ENCODE measurements around the gene MIB2. TPM values are rescaled to one million over a fixed set of nuclear protein-coding genes. Genes with fewer than 3 reads are reported as not detected.

MIB2 gene
- total RNA-seq, 2 experiments from 2014 or later: 58.3 to 59.4 TPM

GRCh38 chr1:1605034-1605591, 10.2 kb upstream of the MIB2 start:
- no peaks in the 10 kb centered on the region for H3K36me3 Mint-ChIP-seq (ENCODE audit: low read depth)
- H3K27me3 Mint-ChIP-seq: no peaks in the 10 kb centered on the region
- DNase-seq (peak in 1 of 14 experiments; percentile 49), ATAC-seq (ENCODE audit: poor library complexity) (no peak)
- CTCF ChIA-PET: interaction anchor here (0.6 kb wide), 1 partner anchor 90 kb away, joined by 4 read pairs; no protein-coding TSS in a partner anchor
- H3K4me3 ChIP-seq (ENCODE audit: low read length): no peak overlapping the region
- peaks cover 23% of the 10 kb centered on the region for H3K4me1 ChIP-seq (ENCODE audit: insufficient read depth, low read length)
- no peak for TF ChIP-seq CTCF (IDR thresholded peaks at IDR 0.05)
- peaks cover 17% of the 10 kb centered on the region for H3K4me1 Mint-ChIP-seq (ENCODE audit: low read depth)
- no peaks in the 10 kb centered on the region for H3K36me3 ChIP-seq (ENCODE audit: insufficient read depth, low read length)
- H3K9me3 Mint-ChIP-seq: no peaks in the 10 kb centered on the region
- intact Hi-C loops (cut with DNase I, micrococcal nuclease): no loop called here
- H3K27me3 ChIP-seq (ENCODE audit: control insufficient read depth in 1 of 2, insufficient read depth in 2 of 2, low read length in 2 of 2): no peaks in the 10 kb centered on the region
- H3K27ac ChIP-seq (ENCODE audit: low read depth in 1 of 2, low read length in 2 of 2): no peak overlapping the region
- H3K4me3 Mint-ChIP-seq: no peak overlapping the region
- H3K27ac Mint-ChIP-seq: peak overlapping the region; percentile 61
- no peaks in the 10 kb centered on the region for H3K9me3 ChIP-seq (ENCODE audit: control insufficient read depth in 1 of 2, insufficient read depth in 1 of 2, low read length in 2 of 2)
- POLR2A ChIA-PET: interaction anchor here (0.8 kb wide), 1 partner anchor 9 kb away, joined by 4 read pairs; no protein-coding TSS in a partner anchor

GRCh38 chr1:1605724-1606123, 9.6 kb upstream of the MIB2 start:
- POLR2A ChIA-PET: interaction anchor here (2.2 kb wide), 1 partner anchor 9 kb away, joined by 16 read pairs; the partner anchor contains the start of gene MIB2
- no peak overlapping the region for H3K4me3 ChIP-seq (ENCODE audit: low read length)

GRCh38 chr1:1606232-1606631, 9.1 kb upstream of the MIB2 start:
- H3K4me1 Mint-ChIP-seq (ENCODE audit: low read depth): peaks cover 17% of the 10 kb centered on the region
- ChIA-PET CTCF (no interaction called here), POLR2A (interaction anchor here (2.2 kb wide), 1 partner anchor 9 kb away, joined by 16 read pairs; the partner anchor contains the start of gene MIB2)
- intact Hi-C loops (cut with DNase I, micrococcal nuclease): no loop called here
- Histone ChIP-seq H3K36me3 (ENCODE audit: insufficient read depth, low read length) (no peaks in the 10 kb centered on the region), H3K9me3 (ENCODE audit: control insufficient read depth in 1 of 2, insufficient read depth in 1 of 2, low read length in 2 of 2) (no peaks in the 10 kb centered on the region), H3K4me3 (ENCODE audit: low read length) (no peak overlapping the region), H3K4me1 (ENCODE audit: insufficient read depth, low read length) (peaks cover 15% of the 10 kb centered on the region), H3K27me3 (ENCODE audit: control insufficient read depth in 1 of 2, insufficient read depth in 2 of 2, low read length in 2 of 2) (no peaks in the 10 kb centered on the region), H3K27ac (ENCODE audit: low read depth in 1 of 2, low read length in 2 of 2) (no peak overlapping the region)
- no peaks in the 10 kb centered on the region for H3K27me3 Mint-ChIP-seq
- no peak for TF ChIP-seq CTCF (IDR thresholded peaks at IDR 0.05)
- no peak overlapping the region for H3K4me3 Mint-ChIP-seq
- no peaks in the 10 kb centered on the region for H3K9me3 Mint-ChIP-seq
- peak in 1 of 14 experiments; percentile 27 for DNase-seq
- no peak overlapping the region for H3K27ac Mint-ChIP-seq
- H3K36me3 Mint-ChIP-seq (ENCODE audit: low read depth): no peaks in the 10 kb centered on the region
- ATAC-seq (ENCODE audit: poor library complexity): no peak

More at GRCh38 chr1:1605724-1606123, 9.6 kb upstream of the MIB2 start:
- Histone ChIP-seq H3K27me3 (ENCODE audit: control insufficient read depth in 1 of 2, insufficient read depth in 2 of 2, low read length in 2 of 2) (no peaks in the 10 kb centered on the region), H3K36me3 (ENCODE audit: insufficient read depth, low read length) (no peaks in the 10 kb centered on the region), H3K27ac (ENCODE audit: low read depth in 1 of 2, low read length in 2 of 2) (no peak overlapping the region), H3K9me3 (ENCODE audit: control insufficient read depth in 1 of 2, insufficient read depth in 1 of 2, low read length in 2 of 2) (no peaks in the 10 kb centered on the region), H3K4me1 (ENCODE audit: insufficient read depth, low read length) (peaks cover 17% of the 10 kb centered on the region)
- ATAC-seq (ENCODE audit: poor library complexity) (no peak), DNase-seq (peak in 1 of 14 experiments; percentile 38)
- Mint-ChIP-seq H3K27ac (no peak overlapping the region), H3K9me3 (no peaks in the 10 kb centered on the region), H3K4me1 (ENCODE audit: low read depth) (peaks cover 17% of the 10 kb centered on the region), H3K4me3 (no peak overlapping the region), H3K27me3 (no peaks in the 10 kb centered on the region), H3K36me3 (ENCODE audit: low read depth) (no peaks in the 10 kb centered on the region)
- TF ChIP-seq CTCF (IDR thresholded peaks at IDR 0.05): no peak
- CTCF ChIA-PET: no interaction called here
- intact Hi-C loops (cut with DNase I, micrococcal nuclease): no loop called here

Measured in CD4-positive, alpha-beta T cell (primary cell).